Vagina (tissue), 2 donors: ENCODE measurements around the gene FSTL5.

Experiments used
- POLR2A ChIP-seq, 2 donors: fragments of 450-650 bp; IDR thresholded peaks; one replicate each; pipeline ENCODE4 v1.6.1; 2017; ENCODE audit warnings: antibody characterized with exemption in 2 of 2, mild to moderate bottlenecking in 2 of 2, moderate library complexity in 2 of 2
- TF ChIP-seq, protein P1 (sequence below), 3 experiments: fragments of 450-650 bp in 2 of 3; fragments of 200-600 bp in 1 of 3; sonication (generic) in 1 of 3; IDR thresholded peaks; one replicate each; pipeline ENCODE4 v1.5.1; 2017 to 2019; ENCODE audit warnings: antibody characterized with exemption in 3 of 3, mild to moderate bottlenecking in 2 of 3, moderate library complexity in 2 of 3

DNA sequence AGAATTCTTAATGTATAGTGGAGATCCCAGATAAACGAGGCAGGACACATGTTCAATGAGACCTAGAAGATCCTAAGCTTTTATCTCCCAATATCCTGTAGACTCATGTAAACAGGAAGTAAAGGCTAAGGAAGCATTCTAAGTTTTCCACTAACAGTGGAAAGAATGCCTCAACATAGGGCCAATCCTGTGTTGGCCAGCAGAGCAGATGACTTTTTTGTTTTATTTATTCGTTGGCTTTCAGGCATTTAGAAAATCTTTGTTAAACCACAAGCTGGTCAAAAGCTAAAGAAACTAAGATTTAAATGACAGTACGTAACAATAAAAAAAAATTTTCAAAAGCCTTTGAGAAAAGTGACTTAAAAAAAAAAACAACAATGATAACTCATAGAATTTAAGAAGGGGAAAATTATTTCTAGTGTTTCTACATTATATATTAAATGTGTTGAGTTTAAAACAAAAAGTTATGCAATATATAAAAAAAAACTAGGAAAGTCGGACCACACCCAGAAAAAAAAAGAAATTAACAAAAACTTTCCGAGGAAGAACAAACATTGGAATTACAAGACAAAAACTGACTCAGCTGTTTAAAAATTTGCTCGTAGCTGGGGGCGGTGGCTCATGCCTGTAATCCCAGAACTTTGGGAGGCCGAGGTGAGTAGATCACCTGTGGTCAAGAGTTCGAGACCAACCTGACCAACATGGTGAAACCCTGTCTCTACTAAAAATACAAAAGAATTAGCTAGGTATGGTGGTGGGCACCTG, 759.3 kb downstream of the FSTL5 start:
- TF ChIP-seq, protein P1, sequence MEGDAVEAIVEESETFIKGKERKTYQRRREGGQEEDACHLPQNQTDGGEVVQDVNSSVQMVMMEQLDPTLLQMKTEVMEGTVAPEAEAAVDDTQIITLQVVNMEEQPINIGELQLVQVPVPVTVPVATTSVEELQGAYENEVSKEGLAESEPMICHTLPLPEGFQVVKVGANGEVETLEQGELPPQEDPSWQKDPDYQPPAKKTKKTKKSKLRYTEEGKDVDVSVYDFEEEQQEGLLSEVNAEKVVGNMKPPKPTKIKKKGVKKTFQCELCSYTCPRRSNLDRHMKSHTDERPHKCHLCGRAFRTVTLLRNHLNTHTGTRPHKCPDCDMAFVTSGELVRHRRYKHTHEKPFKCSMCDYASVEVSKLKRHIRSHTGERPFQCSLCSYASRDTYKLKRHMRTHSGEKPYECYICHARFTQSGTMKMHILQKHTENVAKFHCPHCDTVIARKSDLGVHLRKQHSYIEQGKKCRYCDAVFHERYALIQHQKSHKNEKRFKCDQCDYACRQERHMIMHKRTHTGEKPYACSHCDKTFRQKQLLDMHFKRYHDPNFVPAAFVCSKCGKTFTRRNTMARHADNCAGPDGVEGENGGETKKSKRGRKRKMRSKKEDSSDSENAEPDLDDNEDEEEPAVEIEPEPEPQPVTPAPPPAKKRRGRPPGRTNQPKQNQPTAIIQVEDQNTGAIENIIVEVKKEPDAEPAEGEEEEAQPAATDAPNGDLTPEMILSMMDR (IDR thresholded peaks at IDR 0.05): no peak
- TF ChIP-seq POLR2A (IDR thresholded peaks at IDR 0.05): no peak
